HK-2 (cell line): ENCODE measurements around the gene SLC6A7.
"Not testable (repeated sequence)": the region's sequence is repeated elsewhere in the genome, so short reads cannot be mapped to it uniquely, and the experiment has no call there.

Experiments used
- DNase-seq: peaks from one replicate; pipeline ENCODE4 v3.0.0-alpha.2; 2018; ENCODE audit not compliant: unreplicated experiment

Gene SLC6A7

DNA sequence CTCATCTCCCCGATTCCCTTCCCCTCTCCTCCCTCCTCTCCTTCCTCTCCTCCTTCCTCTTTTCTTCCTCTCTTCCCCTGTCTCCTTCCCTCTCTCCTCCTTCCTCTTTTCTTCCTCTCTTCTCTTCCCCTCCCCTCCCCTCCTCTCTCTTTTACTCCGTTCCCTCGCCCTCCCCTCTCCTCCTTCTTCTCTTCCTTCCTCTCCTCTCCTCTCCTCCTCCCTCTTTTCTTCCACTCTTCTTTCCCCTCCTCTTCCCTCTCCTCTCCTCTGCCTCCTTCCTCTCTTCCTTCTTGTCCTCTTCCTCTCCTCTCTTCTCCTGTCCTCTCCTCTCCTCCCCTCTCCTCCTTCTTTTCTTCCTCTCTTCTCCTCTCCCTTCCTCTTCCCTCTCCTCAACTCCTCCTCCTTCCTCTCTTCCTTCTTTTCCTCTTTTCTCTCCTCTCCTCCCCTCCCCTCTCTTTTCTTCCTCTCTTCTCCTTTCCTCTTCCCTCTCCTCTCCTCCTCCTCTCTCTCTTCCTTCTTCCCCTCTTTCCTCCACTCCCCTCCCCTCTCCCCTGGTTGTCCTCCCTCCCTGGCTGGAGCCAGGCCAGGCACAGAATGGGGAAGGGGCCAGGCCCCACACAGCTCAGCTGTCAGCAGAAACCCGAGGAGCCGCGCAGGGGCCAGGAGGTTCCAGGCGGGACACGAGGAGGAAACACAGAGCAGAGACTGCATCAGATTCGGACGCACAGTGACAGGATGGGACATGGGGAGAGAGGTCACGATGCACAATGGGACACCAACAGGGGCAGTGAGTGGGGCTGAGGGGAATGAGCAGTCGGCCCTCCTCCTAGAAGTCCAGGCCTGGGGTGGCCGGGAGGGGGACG, 51.7 kb downstream of the SLC6A7 start:
- no peak for DNase-seq

DNA sequence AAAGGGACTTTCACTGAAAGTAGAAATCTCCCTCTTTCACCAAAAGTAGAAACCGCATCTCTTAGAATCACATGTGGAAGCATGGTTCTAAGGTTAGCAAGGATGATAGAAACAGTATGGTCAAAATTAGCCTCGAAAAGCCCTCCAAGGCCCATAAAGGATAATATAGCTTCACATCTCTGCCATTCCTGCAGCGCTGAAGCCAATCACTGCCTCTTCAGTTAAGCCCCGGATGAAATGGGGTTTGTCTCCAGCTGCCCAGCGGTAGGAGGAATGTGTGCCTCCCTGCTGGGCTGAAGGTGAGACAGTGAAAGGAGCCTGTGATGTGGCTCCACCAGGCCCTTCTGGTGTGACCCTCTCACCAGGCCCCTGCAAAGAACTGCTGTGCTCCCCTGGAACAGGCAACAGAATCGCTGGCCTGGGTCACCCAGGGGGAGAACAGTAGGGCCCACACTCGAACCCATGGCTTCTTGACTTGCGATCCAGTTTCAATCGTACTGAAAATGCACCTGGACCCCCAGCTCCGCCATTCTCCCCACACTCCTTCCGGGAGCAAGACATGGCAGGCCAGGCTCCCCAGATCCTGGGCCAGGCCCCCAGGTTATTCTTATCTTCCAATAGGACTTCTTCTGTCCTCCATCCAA, 52.5 kb downstream of the SLC6A7 start:
- no peak for DNase-seq

DNA sequence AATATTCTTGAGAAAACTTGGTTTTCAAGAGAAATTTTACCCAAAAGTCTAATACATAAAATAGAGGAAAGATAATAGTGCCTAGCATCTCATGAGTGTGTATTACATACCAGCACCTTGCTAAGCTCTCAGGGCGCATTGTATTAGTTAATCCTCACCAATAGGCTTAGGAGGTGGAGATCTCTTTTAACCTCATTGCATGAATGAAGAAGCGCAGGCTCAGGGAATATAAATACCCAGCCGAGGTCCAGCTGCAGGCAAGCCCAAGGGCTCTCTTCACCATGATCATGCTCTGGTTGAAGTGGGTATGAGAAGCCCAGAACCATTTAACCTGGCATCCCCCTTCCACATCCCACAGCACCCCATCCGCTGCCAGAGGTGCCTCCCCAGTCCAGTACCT, 53.7 kb downstream of the SLC6A7 start:
- DNase-seq: no peak

DNA sequence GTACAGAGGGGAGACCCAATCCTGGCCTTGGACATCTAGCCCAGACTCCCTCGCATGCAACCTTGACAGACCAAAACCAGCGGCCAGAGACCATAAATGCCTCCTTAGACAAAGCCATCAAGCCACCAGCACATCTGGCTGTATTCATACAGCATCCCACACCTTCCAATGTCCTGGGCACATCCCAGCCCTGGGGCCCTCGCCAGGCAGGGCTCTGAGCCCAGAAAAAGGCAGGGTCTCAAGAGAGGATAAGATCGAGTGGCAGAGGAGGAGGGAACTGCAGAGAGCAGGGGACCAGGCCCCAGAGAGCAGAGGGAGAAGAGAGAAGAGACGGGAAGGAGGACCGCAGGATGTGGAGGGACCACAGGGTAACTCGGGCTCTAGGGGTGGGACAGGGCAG, 54.3 kb downstream of the SLC6A7 start:
- DNase-seq: no peak

DNA sequence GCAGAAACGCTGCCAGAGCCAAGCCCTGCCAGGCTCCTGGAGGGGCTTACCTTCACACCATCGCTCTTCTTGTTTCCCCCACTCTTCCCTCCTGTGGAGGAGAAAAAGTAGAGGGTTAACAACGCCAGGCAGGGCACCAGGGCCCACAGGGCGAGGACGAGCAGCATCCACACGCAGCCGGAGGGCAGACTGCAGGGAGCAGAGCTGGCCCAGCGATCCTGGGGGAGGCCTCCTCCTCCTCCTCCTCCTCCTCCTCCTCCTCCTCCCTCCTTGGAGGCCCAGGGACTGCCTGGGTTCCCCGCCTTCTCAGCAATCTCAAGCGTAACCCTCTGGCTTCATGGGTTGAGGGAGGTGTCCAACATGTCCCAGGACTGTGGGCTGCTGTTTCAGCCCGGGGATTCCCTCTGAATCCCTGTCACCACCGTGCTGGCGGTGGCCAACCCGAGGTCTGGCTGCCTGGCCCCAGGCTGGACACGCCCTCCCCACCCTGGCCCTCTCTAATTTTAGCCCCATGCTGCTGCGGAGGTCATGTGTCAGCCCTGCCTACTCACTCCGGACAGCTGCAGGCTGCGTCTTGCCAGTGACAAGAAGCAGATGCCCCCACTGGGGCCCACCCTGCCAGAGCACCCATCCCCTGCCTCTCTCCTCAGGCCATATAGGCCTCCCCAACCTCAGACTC, 55.4 kb downstream of the SLC6A7 start:
- no peak for DNase-seq

DNA sequence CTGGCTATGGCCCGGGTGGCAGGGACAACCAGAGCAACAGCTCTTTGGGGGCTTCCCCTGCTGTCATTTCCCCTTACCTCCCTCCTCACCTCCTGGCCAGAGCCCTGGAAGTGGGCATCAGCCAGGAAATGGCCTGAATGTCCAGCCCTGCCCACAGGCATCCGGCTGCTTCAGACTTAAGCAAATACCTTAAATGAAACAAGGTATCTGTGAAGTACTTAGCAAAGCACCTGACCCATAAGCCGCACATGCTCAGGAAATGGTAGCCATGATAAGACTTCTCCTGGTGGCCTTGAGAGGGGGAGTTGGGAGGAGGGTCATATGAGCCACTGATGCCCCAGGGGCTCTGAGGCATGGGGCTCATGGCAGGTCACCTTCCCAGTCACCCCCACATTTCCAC, 55.9 kb downstream of the SLC6A7 start:
- no peak for DNase-seq

DNA sequence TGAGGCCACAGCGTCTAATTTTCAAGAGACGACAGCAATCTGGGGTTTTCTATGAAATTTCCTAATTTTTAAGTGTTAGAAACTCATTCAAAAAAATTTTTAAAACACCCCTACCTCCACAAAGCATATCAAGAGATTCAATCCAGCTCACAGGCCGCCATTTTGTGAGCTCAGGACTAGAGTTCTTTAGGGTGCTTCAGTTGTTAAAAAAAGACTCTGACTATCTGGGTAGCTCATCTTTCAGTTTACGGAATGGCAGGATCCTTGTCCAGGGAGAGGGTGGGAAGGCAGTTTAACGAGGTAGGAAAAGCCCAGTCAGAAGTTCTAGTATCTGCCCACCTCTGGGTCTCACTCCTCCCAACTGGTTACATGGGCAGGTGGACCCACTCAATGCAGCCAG, 56.6 kb downstream of the SLC6A7 start:
- no peak for DNase-seq

DNA sequence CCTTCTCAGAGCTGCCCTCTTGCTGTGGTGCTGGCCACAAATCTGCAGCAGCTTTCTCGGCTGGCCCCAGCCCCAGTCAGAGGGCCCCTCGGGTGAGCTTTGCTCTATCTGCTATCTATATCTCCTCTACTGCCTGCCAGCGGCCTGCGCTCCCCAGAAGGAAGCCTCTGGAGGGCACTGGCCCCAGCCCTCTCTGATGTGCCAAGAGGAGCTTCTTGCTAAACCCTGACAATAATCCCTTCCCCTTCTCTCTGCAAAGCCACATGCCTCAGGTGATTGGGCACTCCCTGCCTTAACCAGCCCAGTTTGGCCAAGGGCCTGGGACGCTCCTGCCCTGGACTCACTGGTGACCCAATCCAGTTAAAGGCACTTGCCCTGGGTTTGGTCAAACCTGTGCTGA, 57.0 kb downstream of the SLC6A7 start:
- no peak for DNase-seq

DNA sequence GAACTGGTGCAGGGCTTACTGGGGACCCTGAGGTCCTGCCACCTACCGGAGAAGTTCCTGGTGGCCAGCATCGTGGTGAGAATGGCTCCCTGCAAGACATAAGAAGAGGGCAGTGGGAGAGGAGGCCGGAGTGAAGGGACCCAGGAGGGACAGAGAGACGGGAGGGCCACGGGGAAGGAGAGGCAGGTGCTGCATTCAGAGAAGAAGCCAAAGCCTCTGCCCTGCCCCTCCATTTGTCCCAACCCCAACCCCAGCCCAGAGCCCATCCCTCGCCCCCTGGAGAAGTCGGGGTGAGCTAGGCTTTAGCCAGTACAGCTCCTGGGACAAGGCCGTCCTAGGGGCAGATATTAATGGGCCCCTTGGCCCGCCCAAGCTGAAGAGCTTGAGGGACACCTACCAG, 57.9 kb downstream of the SLC6A7 start:
- no peak for DNase-seq

DNA sequence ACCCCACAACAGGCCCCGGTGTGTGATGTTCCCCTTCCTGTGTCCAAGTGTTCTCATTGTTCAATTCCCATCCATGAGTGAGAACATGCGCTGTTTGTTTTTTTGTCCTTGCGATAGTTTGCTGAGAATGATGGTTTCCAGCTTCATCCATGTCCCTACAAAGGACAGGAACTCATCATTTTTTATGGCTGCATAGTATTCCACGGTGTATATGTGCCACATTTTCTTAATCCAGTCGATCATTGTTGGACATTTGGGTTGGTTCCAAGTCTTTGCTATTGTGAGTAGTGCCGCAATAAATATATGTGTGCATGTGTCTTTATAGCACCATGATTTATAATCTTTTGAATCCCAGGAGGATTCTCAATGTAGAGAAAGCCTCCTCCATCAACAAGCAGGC, 58.6 kb downstream of the SLC6A7 start:
- DNase-seq: not testable (repeated sequence)

DNA sequence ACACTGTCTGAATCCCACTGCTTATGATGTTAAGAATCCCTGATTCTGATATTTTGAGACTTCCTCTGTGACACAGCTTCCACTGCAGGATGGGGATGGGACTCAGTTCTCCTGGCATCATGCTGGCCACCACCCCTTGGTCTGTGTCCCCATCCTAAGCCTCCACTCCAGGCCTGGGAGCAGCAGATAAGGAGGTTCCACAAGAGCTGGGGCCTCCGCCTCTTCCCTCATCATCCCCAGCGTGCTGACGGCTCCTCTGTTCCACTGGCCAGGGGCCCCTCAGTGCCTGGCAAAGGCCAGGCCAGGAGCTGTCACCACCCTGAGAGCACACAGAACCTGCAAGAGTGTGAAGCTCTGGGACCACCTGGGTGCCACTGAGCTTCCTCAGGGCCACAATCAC, 59.1 kb downstream of the SLC6A7 start:
- no peak for DNase-seq

DNA sequence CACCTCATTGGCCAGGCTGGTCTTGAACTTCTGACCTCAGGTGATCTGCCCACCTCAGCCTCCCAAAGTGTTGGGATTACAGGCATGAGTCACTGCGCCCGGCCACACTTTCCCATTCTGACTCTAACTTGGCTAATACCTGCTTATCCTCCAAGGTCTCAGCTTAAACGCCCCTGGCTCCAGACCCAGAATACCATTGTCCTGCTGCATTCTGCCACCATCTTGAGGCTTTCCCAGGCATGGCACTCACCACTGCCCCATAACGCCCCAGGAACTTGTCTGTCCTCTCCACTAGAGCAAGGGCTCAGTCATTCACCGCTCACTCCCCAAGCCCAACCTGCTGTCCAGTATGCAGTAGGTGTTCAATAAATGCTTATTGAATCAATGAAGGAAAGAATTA, 59.9 kb downstream of the SLC6A7 start:
- DNase-seq: no peak

DNA sequence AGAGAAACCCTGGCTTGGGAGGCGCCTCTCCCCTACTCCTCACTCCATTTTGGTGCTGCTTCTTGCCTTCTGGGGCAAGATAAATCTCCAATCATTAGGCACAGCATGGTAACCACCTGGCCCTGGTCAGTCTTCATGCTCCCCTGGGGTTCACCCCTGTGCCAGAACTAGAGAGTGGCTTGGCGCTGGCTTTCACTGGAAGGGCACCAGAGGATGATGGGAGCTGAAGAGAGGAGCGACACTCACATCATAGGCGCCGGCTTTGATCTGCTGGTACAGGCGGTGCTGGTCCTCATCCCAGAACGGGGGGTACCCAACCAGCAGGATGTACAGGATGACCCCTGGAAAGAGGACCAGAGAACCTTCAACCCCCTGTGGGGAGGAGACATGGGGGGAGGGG, 61.6 kb downstream of the SLC6A7 start:
- no peak for DNase-seq

DNA sequence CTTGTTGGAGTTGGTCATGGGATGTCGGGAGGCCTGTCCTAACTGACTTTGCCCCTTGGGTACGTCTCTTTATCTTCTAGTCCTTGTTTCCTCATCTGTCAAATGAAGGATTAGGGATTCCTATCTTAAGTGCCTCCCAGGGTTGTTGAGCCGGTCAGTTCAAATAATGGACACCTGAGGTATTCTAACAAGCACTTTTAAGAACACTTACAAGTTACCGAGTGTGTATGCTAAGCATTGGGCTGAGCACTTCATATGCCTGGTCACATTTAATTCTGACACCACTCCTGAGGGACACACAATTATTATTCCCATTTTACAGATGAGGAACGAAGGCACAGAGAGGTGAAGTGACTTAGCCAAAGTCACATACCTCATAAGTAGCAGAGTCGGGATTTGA, 62.6 kb downstream of the SLC6A7 start:
- no peak for DNase-seq

DNA sequence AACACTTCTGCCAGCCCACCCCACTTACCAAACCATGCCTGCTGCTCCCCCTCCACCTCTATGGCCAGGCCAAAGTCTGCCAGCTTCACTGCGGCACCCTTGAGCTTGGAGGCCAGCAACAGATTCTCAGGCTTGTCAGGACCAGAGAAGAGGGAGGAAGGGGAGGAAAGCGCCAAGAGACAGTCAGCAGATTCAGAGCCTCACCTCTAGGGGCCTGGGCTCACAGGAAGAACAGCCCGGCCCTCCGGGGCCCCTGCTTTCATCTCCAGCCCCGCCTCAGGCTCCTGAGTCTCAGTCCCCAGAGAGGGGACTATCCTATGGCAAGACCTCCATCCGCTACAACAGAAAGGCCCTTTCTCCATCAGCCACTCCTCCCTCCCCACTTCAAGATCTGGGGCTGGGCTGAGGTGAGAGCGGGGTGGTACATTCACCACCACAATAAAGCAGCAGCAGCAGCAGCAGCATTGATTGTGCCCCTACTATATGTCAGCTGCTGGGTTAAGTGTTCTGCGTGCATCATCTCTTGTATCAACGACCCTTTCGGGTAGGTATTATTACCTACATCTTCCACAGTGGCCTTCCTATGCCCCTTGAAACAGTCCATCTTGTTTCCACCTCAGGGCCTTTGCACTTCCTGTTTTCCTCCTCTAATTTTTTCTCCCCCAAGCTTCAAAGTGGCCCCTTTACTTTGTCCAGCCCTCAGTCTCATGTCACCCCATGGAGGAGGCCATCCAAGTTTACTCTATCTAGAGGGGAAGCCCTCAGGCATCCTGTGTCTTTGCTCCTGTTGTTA, 63.8 kb downstream of the SLC6A7 start:
- DNase-seq: no peak

DNA sequence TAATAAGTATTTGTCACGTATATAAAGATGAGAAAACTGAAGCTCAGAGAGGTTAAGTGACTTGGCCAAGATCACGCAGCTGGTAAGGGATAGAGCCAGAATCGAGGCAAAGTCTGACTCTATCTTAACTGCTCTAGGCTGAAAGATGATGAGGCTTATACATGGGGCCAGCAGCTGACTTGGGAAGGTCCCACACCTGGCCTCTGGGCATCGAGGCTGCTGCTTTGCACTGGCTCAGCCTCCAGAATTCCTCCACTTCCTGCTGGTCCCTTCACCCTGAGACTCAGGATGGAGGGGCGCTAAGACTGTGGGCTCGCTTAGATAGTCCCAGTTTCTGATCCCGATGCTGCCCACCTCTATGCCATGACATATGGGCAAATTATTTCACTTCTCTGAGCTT, 64.5 kb downstream of the SLC6A7 start:
- no peak for DNase-seq

DNA sequence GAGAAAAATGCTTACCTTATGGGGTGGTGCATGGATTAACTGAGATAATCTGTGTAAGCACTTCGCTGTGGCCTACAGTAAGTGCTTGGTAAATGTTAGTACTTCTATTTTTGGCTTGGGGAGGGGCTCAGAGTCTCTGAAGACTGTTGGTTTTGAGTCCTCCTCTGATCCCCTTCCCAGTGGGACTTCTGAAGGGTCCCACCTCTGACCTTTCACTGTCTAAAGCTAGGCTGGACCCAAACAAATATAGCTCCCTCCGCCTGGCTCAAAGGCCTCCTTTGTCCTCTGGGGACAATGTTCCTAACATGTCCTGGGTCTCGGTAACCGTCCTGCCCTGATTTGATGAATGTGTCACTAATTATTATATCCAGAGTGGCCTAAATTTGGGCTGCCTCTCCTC, 64.9 kb downstream of the SLC6A7 start:
- no peak for DNase-seq

DNA sequence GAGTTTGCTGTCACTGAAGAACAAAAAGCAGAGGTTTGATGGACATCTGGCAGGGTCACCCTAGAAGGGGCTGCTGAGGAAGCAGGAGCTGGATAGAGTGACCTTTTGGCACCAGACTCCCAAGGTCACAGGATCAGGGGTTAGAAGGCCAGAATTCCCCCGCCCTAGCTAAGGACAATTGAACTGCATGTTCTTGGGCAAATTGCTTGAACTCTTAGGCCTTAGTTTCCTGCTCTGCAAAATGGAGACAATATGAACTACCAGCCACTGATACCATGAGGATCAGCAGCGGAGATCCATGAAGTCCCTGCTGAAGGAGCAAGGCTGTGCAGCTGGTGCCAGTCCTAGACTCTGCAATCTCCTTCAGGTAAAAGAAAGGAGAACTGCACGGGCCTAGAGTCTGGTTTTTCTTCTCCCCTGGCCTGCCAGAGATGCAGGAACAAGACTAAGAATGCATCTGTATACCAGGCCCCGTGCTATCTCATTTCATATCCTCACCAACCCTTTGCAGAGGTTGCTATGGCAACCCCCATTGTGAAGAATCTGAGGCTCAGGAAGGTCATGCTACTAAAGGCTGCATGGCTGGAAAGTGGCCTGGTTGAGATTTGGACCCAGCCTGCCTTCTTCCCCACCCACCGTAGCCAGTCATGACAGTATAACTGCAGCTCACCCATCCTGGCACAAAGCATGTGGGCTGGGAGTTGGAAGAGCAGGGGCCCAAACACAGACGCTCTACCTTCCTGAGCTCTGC, 66.0 kb downstream of the SLC6A7 start:
- DNase-seq: no peak

DNA sequence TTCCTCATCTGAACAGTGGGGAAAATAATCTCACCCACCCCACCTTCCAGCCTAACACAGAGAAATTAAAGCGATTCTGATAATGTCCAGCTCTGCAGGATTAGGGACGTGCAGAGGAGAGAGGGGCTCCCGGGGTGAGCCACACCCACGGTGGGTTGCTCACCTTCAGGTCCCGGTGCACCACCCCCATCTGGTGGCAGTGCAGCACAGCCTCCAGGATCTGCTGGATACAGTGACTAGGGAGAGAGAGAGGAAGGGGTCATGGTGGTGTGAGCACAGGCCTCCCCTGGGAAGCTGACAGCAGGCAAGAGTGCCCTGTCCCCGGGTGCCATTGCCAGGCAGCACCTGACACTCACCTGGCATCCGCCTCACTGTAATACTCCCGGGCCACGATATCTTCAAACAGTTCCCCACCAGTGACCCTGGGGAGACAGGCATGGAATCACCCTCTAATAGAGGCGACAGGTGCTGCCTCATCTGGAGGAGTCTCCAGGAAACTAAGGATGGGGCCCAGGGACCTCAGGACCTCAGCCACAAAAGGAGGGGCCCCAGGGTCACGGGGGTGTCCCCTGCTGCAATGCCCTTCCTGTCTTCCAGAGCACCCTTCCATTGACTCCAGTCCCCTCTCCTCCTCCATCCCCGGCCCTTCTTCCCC, 66.7 kb downstream of the SLC6A7 start:
- no peak for DNase-seq

DNA sequence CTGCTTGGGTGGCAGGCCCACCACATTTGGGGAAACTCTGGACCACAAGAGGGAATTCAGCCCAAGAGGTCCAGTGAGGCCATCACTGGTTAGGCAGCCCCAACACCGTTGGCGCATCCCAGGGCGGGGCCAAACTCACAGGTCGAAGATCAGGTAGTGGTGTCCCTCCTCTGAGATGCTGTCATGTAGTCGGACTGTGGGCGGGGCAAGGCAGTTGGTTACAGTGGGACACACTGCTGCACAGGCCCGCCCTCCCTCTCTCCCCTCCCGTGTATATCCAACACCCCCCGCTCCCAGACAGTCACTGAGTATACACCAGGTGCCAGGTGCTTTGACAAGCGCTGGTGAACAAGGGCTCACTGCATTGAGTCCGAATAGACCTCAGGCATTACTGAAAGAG, 67.6 kb downstream of the SLC6A7 start:
- DNase-seq: no peak

DNA sequence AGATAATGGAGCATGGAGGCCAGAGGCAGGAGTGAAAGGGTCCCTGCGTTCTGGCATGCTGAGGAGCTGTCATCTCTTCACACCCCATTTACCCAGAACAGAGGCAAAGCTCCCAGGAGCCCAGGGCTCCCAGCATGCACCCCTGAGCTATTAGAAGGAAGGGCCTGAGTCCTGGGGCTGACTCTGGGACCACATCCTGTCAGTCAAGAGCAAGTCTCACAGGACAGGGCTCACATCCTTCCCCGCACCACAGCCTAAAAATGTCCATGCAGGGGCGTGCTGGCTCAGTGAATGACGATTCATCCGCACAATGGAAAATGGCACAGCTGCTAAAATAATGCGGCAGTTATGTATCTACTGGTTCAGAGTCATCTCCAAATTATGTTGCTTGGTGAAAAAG, 68.3 kb downstream of the SLC6A7 start:
- DNase-seq: no peak
